Pons (tissue), 1 donor: Measurements from ENCODE around the gene SUSD4.

Experiments
- DNase-seq: peaks from one replicate; pipeline ENCODE4 v3.0.0-alpha.2; 2016; ENCODE audit warnings: low spot score

Gene SUSD4

DNA sequence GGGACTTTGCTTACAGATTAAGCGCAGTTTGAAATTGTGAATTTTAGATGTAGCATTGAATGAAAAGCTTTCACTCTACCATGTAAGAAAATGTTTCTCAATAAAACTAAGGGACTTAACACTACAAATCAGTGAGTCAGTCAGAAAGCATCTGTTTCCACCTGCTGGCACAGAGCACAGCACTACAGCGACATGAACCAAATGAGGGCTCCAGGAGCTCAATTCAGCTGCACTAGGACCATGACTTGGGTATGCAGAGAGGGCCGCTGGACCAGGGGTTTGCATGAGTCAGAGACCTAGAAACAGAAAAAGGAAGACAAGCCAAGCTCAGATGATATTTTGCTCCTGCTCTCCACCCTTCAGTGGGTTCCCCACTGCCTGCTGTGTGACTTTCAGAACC, 5.2 kb downstream of the SUSD4 start:
- DNase-seq: no peak

DNA sequence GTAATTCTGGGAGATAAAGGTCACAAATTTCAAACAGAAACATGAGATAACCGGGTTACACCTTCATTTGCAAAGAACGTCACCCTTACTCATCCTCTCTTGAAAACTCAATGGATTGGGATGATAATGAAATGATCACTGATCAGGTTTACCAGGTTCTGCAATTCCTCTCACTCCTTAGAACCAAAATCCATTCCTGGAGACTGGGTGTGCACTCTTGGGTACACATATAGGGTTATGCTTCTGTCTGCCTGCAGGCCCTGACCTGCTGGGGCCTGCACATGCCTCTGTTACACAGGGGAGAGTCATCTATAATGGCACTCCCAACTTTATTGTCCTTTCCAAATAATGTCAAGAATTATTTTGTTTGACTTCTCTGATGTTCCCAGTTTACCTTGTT, 8.3 kb downstream of the SUSD4 start:
- no peak for DNase-seq

DNA sequence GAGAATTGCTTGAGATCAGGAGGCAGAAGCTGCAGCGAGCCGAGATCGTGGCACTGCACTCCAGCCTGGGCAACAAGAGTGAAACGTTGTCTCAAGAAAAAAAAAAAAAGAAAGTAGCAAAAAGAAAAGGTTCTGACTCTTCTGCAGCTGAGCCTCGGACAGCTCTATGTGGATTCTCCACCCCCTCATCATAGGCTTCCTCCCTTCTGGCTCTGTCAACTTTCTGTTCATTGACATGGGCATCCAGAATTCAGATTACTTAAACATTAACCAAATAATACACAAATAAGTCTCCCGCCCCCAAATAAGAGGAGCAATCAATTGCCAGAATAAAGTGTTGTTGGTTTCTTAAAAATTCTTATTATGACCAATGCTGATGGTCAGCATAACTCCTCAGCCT, 10.0 kb downstream of the SUSD4 start:
- no peak for DNase-seq

DNA sequence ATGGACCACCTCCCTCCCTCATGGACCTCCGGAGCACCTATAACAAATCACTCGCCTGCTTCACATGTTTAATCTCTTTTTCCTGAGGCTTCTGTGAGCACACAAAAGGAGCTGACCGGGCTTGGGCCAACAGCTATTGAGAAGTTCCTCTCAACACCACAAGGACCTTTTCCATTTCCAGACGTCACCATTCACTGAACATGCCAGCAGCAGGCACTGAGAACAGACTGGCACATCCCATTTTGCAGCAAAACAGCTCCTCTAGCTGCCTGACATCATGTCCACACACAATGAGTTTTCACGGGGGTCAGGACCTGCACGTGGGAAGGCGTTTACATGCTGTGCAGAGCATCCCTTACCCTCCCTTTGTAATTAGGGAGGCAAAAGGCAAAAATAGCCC, 11.0 kb downstream of the SUSD4 start:
- DNase-seq: no peak

DNA sequence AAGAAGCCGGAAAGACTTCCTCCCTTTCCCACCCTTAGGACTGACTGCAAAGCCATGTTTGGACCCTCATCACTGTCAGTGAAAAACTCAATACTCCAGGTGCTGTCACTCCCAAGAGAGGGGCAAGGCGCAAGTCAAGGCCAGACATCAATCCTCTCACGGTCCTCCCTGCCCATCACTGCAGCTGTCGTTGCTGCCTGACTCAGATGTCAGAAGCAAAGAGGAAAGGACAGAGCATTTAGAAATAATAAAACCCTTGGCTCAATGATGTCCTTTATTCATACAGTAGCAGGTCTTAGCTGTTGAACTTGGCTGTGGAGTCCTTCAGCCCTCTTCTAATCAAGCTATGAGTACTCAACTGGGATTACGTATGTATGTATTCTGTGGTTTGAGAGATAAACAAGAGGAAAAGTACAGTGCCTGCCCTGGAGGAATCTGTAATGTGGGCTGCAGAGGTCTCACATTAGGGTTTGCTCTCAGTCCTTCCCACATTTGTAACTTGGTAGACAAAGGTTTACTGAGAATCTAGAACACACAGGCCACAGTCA, 13.5 kb downstream of the SUSD4 start:
- no peak for DNase-seq

DNA sequence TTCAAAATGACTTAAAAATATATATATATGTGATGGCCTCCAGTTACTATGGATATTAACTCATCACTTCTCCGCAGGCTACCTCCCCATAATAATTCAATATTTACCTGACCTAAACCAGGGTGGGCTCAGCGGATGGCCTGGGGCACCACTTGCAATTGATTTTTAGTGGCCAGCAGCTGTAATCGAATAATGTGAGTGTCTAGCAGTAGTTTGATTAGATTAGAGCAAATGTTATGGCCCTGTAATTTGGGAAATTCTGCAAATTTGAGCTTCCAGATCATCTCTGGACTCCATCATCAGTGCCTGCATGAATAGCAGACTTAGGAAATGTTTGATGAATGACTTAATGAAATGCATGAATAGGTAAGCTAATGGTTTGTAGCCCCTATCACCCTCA, 14.7 kb downstream of the SUSD4 start:
- no peak for DNase-seq

DNA sequence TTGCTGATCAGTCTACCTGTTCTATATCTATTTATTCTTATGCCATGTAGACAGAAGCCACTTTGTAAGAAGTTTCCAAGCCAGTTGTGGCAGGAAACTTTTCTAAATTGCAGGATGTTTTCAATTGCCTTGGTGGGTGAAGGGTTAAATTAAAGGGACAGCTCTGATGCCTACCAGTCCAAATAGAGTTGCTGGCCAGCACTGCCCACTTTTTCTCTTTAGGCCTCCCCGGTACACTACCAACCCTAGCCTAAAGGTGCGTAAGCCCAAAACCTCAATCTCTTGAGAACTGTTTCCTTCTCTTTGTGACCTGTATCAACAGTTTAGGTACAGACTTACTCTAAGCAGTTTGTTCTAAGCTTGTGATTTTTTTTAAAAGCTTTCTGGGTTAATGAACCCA, 15.5 kb downstream of the SUSD4 start:
- DNase-seq: no peak

DNA sequence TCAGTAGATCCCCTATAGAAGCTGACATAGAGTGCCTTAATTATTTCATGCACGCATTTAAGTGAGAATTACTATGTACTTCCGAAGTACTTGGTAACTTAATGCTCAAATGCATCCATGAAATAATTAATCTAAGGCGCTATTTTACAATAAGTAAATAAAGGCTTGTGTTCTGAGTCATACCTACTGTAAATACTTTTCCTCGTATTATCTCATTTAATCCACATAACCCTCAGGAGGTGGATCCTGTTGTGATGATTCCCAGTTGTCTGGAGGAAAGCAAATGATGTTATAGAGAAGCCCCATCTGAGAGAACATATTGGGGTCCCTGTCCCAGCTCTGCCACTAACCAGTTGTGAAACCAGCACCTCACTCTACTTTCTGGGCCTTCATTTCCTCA, 16.4 kb downstream of the SUSD4 start:
- DNase-seq: no peak

DNA sequence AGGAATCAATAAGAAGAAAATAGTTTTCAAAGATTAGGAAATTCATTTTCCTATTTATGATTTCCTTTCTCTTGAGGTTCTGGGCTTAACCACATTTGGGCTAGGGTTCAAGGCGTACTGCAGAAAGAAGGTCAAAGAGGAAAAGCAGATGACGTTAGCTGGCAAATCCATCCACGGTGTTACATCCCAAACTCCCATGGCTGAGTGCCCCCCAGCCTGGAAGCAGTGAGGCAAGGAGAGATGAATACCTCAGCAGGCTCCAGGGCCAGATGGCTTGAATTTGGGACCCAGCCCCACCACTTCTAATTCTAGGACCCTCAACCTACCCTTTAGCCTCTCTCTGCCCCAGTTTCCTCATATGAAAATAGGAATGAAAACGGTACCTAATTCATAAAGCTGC, 17.7 kb downstream of the SUSD4 start:
- no peak for DNase-seq

DNA sequence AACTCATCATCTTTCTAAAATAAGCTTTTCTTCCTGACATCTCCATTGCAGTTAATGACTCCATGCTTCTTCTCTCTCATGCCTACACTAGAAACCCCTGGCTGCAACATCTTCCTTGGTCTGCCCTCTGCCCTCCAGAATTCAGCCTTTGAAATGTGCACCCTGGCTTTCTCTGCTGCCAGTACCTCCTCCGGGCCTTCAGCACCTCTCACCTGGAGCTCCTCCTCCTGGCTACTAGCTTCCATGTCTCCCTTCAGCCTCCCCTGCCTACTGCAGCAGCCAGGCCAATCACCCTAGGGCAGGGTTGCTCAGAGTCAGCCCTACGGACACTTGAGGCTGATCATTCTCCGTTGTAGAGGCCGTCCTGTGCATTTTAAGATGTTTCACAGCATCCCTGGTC, 18.3 kb downstream of the SUSD4 start:
- DNase-seq: no peak

DNA sequence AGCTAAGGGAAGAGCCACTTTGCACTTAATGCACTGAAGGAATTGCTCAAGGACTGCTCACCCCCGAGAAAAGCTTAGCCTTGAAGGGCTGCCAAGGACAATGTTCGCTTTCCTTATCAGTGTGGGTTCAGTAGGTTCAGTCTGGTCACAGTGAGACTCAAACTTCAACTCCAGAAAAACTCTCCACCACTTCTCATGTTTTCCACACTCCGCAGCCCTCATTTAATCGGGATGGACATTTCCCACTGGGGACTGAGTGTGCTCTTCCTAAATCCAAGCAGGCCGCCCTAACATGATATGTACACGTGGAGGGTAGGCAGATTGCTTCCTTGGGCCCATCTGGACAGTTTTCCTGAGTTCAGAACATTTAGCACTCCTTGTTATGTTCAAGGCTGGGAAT, 19.5 kb downstream of the SUSD4 start:
- DNase-seq: no peak

DNA sequence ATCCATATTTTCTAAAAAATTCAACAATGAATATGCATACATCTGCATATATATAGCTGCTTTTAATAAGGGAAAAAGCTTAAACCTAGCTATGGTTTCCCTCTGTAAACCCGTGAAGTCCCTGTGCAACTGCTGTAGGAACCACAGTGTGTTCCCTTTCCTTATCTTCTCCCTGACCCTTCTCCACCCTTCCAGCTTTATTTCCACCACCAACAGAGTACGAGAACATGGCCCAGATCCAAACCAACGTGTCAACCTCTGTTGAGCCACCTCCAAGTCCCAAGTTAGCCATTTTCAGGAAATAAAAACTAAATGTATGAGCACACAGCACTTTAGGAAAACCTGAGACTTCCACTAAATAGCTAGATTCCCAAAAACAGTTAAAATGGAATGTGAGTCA, 20.3 kb downstream of the SUSD4 start:
- no peak for DNase-seq

DNA sequence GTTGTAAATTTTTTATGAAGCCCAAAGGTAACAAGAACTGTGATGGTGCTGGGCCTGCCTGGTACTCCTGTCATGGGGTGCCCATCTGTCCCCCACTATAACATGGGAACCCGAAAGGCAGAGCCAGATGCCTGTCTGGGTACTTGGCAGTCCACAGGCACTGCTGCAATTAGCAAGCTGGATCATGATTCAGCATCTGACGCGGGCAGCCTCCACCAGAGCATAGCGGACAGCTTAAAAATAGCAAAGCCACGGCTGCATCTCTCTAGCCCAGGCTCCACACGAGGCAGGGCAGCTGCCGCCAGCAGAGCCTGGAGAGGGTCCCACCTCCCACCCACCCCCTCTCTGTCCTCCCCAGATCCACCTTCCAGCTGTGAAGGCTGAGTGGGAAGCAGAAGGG, 22.9 kb downstream of the SUSD4 start:
- peak; percentile 20 for DNase-seq

DNA sequence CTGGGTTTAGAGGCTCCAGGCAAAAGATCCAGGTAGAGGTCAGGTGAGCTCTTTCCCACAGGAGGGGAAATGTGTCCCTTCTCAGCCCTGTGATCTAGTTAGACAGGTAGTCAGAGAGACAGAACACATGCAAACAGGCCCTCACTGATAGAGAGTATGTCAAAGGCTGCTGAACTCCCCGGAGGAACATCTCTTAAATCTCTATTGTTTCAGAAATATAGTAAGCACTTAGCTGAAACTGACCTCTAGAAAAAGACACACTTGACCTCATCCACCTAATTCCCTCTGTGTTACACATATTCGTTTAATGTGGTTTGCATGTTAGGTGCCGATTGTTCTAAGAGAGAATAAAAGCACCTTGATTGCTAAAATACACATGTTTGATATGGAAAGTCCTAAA, 23.3 kb downstream of the SUSD4 start:
- DNase-seq: no peak

DNA sequence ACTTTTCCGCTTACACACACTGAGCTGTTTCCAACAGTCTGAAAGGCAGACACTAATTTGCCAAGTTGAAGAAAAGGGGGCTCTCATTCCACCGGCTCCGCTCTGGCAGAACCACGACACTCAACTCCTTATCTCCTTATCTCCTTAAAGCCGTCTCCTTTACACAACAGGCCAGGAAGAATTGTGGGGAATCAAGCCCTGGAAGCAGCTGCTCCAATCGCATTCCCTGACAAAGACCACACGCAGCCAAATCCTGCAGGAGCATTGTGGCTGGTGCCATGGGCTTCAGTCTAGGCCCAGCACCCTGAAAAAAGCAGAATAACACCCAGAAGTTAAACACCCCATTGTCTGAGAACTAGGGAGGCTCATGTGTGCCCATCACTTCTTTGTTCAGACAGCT, 24.1 kb downstream of the SUSD4 start:
- no peak for DNase-seq

DNA sequence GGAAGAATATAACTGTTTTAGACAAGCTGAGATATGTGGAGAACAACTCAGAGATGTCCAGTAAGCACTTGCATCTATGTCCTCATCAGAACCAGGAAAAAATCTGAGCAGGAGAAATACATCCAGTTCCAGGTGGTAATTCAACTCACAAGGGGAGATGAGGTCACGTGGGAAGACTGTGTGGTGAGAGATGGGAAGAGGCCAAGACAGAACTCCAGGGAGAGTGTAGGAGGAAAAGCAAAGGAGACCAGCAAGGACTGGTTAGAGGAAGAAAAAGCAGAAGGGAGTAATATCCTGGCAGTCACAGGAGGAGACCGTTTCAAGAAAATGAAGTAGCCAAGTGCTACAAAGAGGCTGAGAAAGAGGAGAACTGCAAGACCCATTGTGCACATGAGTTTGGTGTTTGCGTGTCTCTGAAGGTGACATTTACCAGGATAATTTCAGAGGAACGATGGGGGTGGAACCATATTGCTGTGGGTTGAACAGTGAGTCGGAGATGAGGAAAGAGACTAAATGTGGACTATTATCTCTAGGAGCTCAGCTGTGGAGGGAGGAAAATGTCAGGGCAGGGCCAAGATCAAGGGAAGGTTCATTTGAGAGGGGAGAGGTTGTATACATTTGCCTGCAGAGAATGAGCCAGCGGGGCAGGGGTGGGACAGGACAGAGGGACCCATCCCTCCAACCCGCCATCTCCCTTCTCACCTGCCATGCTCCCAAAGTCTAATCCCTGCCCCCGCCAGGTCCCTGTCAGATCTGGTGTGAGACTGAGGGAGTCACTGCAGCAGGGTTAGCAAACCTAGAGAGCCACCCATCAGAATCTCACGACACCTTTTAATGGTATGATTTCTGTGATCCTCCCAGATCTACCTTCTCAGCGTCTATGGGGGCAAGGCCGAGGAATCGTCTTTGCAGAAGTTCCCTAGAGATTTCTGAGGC, 24.9 kb downstream of the SUSD4 start:
- peak; percentile 28 for DNase-seq

DNA sequence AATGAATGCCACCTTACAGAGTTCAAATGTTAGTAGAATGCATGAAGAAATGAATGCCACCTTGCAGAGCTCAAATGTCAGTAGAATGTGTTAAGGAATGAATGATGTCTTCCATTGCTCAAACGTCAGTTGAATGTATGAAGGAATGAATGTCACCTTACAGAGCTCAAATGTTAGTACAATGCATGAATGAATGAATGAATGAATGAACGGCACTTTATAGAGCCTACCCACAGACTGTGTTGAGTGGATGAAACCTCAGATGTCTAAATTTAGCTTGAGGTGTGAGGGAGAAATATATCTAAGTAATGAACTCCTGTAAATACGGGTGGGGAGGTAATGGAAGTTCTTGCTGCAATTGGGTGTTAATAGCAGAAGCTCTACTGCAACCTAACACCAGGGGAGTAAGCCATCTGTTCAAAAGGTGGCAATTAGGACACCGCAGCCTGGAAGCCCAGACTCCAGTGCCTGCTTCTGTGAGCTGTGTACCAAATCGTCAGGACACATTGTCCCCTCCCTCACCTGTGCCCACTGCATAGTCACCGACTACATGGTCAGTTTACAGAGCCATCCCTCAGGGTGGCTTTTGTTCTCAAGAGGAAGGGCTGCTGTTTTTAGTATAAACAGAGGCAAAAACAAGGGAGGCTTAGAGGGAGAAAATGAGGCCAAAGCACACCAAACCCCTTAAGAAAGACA, 26.7 kb downstream of the SUSD4 start:
- no peak for DNase-seq

DNA sequence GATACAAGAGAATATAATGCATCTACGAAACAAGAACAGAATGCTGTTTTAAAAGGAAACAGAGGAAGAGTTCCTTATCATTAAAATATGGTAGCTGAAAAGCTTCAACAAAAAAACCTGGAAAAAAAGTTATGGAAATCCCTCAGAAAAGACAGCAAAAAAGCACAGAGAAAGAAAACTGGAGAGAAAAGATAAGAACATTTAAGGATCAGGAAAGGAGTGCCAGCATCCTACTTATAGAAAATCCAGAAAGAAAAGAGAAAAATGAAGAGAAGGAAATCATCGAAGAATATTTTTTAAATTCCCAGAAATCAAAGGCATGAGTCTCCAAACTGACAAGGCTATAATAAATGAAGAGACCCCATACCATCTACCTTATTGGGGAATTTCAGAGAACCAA, 29.8 kb downstream of the SUSD4 start:
- no peak for DNase-seq

DNA sequence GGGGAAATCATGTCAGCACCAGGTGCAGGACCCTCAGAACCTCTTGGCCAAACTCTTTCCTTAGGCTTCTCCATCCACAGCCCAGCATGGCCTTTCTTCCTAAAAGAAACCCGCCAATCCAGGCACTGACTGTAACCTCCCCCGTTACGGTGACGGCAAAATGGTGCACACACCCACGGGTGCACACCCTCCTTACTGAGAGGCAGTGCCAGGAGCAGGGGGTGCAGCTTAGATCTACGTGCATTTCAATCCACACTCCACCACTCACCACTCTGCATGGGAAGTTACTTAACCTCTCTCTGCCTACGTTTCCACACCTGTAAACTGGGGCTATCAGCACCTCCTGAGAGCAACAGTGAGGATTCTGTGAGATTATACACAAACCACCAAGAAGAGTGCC, 31.0 kb downstream of the SUSD4 start:
- no peak for DNase-seq

DNA sequence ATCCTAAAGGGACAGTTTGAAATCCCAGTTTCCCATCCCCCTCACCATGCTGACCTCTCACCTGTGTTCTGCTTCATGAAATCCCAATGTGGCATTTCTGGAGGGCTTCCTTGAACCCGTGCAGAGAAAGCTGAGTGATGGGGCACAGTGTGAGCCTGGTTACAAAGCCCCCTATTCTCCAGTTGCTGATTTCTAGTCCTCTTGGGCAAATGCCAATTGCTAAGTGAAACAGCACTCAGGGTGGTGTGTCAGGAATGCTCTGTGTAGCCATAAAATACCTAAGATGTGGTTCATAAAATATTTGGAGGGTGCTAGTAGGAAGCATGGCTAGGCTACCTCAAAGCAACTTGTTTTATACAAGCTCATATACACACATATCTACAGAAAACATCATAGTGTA, 32.0 kb downstream of the SUSD4 start:
- no peak for DNase-seq

DNA sequence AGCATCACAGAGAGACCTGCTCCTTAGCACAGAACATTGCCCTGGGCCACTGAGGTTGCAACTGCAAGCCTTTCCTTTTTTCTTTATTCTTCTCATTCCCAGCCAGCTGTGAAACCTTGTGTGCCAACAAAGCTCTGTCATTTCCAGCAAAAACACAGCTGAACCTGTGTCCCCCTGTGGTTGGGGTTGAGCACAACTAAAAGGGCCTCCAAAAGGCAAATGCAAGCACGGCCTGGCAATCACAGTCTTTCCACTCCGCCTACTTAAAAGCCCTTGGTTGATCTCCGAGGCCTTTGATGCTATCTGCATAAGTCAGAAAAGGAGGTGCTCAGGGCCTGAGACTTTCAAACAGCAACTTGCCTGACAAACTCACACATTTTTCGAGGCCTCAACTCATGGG, 32.7 kb downstream of the SUSD4 start:
- DNase-seq: no peak

DNA sequence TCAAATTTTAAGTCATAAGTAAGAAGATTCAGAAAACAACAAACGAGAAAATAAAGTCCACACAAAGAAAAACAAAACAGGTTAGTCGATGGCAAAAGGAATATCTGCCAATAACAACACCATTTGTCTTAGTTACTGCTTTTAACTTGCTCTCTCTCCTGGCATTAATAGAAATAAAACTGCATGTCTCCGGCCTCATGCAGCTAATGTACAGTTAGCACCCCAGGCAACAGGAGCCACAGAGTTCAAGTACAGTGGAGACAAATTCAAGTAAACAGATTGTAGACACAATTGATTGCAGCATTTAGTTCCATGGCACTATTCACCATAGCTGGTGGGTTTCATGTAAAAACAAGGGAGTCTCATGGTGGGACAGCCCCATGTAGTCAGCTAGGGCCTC, 33.5 kb downstream of the SUSD4 start:
- DNase-seq: no peak

DNA sequence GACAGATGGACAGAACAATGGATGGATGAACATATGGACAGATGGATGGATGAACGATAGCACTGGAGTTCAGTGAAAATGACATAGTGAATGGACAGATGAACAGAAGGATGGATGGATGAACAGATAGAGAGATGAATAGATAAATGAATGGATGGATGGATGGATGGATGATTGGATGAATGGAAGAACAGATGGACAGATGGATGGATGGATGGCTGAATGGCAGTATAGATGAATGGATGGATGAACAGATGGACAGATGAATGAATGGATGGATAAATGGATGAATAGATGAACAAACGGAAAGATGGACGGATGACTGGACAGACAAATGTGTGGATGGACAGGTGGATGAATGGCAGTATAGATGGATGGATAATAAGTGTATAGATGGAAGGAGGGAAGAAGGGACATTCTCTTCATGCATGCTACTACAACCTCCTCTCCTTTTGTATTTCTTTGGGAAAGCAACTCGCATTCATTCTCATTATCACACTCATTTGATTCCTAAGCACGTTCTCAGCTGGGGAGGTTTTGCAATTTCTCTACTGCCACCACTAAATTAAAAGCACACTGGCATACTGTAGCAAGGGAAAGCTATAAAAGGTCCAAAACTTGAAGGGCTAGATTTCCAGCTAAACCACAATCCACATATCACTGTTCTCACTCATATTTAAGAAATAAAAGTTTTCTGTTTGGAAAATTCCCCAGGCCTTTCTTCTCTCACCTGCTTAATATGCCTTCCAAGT, 34.1 kb downstream of the SUSD4 start:
- no peak for DNase-seq
